HG02571 (cell line): ENCODE measurements around the gene PPDPF.
"Not testable (repeated sequence)": the region's sequence is repeated elsewhere in the genome, so short reads cannot be mapped to it uniquely, and the experiment has no call there.

ENCODE experiments used
- ATAC-seq: cut with Tn5 transposase; IDR thresholded peaks from one replicate; pipeline ENCODE4 v1.9.1; 2021; ENCODE audit warnings: mild to moderate bottlenecking, moderate library complexity; ENCODE audit not compliant: unreplicated experiment

The PPDPF gene

DNA sequence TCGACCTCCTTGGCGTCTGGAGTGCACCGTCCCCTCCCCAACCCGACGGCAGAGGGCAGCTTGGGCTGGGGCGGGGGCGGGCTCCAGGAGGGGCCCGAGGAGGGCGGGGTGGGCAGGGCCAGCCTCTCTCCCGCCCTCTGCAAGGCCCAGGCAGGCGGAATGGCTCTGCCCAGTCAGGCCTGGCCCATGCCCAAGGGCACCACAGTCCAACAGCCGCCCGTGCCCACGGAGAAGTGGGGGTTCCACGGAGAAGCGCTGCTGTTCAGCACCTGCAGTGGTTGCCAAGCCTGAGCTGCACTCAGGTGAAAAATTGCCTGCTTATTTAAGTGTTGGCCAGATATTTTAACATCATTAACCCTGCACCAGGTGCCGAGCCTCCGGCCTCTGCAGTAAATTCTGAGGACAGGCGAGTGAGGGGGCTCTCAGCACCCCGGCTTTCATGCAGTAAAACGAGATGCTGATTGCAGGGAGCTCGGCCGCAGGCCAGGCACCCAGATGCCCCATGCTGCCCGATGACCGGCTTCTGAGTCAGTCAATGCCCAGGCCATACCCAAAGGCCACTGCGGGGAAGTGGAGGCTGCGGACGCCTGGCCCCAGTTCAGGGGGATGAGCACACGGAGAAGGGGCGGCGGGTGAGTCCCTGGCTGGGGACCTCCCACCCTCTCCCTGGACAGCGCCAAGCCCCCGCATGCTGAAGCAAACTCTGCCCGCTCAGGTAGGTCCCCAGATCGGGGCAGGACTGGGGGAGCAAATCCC lies 27.3 kb downstream of the PPDPF start, which contains the start of gene SRMS:
Gene SRMS (minus strand): TSS at position 25 of the 756 bp plus-strand sequence. CDS start 286 bp downstream, outside the sequence.
- ATAC-seq, result no peak

DNA sequence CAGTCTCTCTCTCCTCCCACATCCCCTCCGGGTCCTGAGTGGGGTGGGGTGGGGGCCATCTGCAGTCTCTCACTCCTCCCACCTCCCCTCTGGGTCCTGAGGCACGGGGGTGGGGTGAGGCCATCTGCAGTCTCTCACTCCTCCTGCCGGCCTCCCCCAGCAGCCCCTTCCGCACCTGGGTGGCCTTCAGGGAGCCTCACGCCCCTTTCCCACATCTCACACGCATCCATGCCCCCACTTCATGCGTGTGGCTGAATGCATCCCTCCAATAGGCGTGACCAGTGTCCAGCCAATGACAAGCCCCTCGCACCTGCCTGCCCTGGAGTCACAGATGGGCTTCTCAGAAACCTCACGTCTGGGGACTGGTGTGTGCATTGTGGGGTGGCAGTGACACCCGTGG lies 28.0 kb downstream of the PPDPF start:
- no peak for ATAC-seq

DNA sequence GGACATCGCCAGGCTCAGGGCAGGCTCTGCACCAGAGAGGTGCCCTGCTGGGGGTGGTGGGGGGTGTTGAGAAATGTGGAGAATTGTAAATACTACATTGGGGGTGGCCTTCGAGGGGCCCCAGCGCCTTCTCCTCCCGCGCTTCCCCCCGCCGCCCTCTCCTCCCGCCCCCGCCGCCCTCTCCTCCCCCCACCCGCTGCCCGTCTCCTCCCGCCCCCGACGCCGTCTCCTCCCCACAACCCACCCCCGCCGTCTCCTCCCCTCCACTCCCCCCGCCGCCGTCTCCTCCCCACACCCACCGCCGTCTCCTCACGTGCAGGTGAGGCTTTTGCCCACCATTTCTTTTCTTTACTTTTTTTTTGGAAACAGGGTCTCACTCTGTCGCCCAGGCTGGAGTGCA lies 28.5 kb downstream of the PPDPF start:
- ATAC-seq, result no peak

DNA sequence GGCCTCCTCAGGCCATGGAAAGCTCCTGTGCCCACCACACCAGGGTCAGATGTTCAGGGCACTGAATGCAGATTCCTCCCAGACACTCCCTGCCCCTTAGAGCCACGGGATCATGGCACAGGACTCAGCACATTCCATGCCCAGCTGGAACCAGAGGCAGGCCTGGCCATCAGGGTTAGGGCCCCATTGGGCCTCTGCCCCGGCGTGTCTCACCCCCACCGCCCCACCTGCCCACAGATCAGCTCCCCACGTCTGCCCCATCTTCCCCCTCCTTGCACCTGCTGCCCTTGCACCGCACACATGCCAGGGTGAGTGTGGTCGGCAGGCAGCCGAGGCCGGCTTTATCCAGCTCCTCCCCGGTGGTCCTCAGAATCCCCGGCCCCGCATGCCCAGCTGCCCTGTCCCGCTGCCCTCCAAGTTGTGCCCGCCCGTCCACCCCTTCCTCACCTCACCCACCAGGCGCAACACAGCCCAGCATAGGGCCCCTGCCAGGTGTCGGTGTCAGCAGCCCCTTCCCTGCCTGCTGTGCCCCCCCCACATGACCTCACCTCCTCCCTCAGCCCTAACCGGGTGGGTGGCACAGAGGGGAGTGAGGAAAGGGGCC lies 29.2 kb downstream of the PPDPF start:
- ATAC-seq, result no peak

DNA sequence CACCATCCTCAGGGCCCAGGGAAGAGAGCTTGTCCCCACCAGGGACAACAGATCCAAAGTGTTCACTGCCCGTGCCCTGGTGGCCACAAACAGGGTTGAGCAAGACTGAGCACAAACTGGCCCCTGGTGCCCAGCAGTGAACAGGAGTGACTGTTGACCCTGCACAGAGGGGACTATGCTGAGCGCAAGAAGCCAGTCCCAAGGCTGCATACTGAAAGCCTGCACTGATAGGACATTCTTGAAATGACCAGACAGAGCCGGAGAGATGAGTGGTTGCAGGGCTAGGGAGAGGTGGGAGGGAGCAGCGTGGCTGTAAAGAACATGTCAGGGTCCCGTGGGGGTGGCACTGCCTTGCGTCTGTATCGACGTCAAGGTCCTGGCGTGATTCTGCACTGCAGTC lies 30.5 kb downstream of the PPDPF start:
- no peak for ATAC-seq

DNA sequence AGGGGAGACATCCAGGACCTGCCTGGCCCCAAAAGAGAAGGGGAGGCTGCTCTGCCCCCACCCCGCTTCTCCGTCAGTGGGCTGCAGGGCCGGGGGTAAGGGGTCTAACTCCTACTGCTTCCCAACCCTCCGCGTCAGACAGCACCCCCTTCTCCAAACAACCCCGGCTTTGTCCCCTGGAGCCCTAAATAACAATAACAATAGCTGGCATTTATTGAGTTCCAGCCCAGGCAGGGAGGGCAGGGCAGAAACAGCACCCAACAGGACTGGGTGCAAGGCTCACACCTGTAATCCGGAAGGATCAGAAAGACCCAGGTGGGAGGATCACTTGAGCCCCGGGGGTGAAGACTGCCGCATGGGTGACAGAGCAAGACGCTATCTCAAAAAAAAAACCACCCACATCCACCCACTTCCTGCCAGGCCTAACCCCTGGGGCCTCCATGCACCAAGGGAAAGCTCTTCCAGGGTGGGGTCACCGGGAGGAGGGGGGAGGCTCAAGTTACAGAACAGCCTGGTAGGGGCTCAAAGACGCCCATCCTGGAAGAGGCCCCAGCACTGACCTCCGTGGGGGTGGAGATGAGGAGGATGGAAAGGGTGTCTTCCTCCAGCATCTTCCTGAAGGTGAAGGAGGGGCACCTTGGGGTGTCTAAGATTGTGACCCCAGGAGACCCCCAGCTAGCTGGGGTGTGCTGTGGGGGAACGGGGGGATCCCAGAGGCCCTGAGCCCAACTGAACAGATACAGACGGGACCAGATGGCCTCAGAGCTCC lies 32.1 kb downstream of the PPDPF start:
- ATAC-seq, result no peak

DNA sequence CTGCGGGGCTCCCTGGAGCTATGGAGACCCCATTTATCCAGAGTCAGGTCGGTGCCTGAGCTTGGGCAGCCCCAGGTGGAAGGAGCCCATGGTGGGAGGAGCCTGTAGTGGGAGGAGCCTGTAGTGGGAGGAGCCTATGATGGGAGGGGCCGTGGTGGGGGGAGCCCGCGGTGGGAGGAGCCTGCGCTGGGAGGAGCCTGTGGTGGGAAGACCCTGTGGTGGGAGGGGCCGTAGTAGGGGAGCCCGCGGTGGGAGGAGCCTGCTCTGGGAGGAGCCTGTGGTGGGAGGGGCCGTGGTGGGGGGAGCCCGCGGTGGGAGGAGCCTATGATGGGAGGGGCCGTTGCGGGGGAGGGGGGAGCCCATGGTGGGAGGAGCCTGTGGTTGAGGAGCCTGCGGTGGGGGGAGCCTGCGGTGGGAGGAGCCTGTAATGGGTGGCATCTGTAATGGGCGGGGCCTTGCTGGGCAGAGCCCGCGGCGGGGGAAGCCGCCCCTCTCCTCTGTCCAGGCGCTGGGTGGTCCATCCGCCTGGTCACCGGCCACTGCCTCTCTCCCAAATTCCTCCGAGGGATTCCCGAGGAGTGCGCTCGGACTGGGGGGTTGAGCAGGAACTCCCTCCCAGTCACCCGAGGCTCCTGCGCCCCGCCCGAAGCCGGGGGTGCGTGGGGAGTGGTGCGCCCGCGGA lies 32.8 kb downstream of the PPDPF start:
- peak; percentile 29 for ATAC-seq

DNA sequence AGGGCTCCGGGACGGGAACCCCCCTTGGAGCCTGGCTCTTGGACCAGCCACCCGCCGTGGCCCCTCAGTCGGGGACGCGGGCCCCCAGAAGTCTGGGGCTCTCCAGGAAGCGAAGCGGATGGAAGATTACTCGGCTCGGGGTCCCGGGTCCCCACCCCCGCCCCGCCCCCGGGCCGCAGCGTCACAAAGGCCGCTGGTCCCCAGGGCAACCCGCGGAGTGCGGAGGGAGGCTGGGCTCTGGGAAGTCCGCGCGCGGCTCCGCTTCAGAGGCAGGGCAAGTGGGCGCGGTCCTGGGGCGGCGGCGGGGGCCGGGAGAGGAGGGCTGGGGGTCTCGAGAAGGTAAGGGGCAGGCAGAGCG lies 33.3 kb downstream of the PPDPF start, which contains the start of gene FNDC11:
Gene FNDC11 (plus strand): TSS at position 227 of the 358 bp plus-strand sequence. CDS start 1,505 bp downstream, outside the sequence.
- peak; percentile 39 for ATAC-seq

DNA sequence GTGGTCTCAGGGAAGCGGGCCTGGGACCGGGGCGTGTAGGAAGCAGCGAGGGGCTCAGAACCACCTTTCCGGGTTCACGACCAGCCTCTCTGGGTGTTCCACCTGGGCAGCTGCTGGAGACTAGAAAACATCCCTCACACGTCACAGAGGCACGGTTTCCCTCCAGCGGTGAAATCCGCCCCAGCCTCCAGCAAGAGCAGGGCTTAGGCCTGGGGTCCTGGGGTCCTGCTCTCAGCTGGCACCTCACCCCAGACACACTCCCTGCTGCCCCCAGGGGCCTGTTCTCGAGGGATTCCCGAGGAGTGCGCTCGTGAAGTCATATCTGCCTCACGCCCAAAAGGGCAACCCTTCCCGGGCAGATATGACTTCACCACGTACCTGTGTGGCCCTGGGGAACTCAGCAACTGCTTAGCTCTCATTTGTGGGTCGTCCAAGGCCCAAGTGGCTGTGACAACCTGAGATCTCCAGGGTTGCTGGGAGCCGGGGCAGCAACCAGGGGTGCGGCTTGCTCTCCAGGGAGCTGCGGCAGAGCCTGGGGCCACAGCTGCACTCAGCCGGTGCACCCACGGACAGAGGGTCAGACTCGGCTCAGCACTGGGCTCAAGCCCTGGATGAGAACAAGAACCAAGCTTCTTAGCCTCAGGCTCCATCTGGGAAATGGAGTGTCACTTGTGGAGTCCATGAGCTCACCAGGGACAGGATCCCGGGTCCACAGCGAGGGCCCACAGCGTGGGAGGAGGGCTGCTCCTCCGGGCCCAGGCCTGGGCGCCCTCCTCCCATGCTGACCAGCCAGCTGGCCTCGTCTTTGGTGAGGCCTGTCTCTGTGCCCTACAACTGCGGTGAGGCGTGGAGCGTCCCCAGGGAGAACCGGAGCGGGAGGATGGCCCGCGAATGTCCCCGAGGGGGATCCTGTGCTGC lies 34.1 kb downstream of the PPDPF start:
- ATAC-seq, result no peak

DNA sequence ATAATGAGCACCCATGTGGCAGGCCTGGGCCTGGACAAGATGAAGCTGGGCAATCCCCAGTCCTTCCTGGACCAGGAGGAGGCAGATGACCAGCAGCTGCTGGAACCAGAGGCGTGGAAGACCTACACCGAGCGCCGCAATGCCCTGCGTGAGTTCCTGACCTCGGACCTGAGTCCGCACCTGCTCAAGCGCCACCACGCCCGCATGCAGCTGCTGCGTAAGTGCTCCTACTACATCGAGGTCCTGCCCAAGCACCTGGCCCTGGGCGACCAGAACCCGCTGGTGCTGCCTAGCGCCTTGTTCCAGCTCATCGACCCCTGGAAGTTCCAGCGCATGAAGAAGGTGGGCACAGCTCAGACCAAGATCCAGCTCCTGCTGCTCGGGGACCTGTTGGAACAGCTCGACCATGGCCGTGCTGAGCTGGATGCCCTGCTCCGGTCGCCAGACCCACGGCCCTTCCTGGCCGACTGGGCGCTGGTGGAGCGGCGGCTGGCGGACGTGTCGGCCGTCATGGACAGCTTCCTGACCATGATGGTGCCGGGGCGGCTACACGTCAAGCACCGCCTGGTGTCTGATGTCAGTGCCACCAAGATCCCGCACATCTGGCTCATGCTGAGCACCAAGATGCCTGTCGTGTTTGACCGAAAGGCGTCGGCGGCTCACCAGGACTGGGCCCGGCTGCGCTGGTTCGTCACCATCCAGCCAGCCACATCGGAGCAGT lies 35.3 kb downstream of the PPDPF start:
- no peak for ATAC-seq

DNA sequence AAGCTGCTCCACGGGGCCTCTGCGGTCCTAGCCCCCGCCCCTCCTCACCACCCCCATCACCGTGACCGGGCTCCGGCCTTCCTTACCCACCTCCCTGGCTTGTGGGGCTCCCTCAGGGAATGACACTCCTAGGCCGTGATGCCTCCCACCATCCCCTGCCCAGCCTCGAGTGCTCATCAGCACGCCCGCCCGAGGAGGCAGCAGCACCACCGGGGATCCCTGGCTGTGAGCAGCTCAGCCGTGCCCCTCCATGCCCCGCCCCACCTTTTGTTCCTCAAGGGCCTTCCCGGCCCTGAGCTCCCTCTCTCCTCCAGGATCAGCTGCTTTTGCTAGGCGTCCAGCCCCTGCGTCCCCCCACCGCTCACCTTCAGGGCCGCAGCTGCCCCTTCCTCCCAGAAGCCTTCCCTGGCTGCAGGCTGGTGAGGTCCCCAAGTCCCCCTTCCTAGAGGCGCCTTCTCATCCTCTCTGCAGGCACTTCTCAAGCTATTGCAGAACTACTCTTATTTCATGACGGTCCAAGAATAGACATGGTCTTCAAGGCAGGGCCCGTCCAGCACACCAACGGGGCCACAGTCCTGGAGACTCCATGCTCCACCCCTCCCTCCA lies 36.4 kb downstream of the PPDPF start:
- ATAC-seq, result no peak

DNA sequence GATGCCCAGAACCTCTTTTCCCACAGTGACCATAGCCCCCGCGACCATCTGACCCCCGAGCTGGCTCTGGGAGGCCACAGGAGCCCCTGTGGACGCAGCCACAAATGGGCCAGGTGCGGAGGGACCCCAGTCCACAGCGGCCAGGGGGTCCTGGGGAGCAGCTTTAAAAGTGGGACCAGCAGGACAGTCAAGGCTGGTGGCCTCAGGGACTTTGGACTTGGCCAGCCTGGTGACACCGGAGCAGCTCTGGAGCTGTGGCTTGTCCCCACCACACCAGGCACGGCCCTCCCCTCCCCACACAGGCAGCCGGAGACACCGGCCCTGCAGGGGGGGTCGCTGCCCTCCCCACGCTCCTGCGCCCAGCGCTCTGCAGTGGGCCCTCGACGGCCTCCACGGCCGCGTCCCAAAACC lies 36.9 kb downstream of the PPDPF start:
- no peak for ATAC-seq

DNA sequence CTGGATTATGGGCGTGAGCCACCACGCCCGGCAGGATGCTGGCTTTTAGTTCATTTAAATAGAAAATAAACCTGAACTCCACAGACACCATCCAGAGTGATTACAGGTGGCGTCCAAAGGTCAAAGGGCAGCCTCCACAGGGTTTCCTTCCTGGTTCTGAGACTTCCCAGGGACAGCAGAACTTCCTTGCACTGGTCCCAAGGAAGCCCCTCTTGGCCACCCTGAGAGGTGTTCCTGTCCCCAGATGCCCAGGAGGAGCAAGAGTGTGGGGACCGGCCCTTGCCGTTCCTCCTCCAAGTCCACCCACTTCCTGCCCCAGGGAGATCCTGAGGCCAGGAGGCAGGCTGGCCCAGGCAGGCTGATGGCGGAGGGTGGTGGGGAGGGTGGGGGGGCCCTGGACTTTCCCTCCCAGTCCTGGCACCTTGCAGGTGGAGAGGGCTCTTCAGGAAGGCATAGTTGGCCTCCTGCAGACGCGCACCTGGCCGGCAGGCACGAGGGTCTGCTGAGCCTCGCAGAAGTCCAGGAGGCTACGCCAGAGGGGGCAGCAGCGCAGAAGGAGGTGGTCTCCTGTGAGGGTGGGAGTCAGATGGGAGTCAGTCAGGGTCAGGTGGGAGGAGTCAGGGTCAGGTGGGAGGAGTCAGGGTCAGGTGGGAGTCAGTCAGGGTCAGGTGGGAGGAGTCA lies 38.4 kb downstream of the PPDPF start:
- no peak for ATAC-seq

DNA sequence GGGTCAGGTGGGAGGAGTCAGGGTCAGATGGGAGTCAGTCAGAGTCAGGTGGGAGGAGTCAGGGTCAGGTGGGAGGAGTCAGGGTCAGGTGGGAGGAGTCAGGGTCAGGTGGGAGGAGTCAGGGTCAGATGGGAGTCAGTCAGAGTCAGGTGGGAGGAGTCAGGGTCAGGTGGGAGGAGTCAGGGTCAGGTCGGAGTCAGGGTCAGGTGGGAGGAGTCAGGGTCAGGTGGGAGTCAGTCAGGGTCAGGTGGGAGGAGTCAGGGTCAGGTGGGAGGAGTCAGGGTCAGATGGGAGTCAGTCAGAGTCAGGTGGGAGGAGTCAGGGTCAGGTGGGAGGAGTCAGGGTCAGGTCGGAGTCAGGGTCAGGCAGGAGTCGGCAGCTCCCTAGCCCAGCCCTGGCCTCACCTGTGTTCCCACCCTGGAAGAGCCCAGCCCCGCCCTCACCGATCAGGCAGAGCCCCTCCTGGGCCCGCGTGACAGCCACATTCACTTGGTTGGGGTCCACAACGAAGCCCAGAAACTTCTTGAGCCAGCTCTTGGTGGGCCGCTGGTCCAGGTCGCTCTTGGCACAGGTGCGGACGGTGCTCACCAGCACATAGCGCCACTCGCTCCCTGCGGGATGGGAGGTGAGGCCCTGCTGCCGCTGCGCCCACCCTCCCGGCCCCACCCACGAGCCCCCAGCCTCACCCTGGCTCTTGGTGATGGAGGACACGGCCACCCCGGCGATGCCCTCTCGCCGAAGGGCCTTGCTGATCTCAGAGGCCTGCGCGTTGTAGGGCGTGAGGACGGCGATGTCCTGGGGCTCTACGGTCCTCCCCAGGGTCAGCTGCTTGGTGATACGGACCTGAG lies 39.1 kb downstream of the PPDPF start:
- ATAC-seq, result not testable (repeated sequence)

DNA sequence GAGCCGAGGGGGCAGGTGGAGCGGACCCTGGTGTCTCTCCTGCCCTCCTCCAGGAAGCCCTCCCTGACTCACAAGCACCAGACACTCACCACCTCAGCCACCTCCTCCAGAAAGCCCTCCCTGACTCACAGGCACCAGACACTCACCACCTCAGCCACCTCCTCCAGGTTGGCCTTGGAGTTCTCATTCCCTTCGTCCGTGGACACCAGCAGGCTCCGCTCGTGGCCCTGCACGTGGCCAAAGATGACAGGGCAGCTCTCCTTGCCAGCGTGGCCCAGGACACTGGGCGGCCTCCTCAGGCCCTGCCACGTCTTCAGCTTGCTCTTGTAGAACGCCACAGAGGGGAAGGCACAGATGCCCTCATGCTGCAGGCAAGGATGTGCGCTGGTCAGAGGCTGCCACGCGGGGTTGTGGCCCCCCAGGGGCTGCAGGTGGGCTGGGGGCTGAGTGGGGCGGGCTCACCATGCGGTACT lies 39.8 kb downstream of the PPDPF start:
- no peak for ATAC-seq

DNA sequence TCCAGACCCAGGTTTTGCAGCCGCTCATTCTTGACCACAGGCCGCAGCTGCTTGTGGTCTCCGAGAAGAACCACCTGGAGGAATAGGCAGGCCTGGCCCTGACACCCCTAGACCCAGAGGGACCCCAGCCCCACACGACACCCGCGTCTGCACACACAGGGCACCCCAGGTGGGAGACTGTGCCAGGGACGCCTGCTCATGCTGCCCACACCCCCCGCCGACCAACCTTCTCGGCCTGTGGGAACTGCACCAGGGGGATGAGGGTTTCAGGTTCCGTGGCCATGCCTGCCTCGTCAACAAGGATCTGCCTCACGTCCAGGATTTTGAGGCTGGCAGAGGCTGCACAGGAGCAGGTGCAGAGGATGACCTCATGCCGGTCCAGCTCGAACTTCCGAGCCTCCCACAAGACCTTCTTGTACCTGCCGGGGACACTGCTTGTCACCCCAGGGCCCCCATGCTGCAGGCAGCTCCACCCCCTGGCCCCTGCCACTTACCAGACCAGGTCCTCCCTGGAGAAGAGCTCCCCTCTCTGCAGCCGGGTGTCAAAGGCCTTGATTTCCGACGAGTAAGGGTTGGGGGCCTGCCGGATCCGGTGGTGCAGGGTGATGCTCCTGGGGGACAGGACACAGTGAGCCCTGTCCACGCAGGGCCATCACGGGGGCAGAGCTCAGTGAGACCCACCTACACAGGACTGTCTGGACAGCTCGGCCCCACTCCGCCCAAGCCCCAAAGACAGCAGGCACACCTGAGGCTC lies 40.5 kb downstream of the PPDPF start:
- ATAC-seq, result no peak
